HG02973 (cell line): ENCODE data around the gene GDF15.
"Not testable (repeated sequence)": the region's sequence is repeated elsewhere in the genome, so short reads cannot be mapped to it uniquely, and the experiment has no call there.

Experiments
- ATAC-seq: cut with Tn5 transposase; IDR thresholded peaks from one replicate; pipeline ENCODE4 v1.9.1; 2021; ENCODE audit warnings: moderate library complexity; ENCODE audit not compliant: unreplicated experiment

Gene GDF15

DNA sequence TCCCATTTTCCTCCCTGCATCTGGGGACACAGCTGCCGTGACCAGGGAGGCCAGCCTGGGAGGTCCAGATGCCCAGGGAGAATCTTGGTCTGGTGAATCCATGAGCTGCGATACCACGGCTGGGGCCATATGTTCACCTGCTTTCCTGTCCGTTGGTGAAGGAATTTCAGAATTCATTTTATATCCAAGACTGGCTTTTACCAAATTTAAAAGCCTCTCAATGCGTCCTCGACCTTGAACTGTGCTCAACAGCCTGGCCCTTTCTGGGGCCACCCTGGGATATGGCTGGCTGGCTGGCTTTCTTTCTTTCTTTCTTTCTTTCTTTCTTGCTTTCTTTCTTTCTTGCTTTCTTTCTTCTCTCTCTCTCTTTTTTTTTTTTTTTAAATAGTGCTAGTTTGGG lies 22.2 kb upstream of the GDF15 start:
- no peak for ATAC-seq

- not testable (repeated sequence) for ATAC-seq
Observed at GRCh38 chr19:18364277-18364825, 21.6 kb upstream of the GDF15 start.

DNA sequence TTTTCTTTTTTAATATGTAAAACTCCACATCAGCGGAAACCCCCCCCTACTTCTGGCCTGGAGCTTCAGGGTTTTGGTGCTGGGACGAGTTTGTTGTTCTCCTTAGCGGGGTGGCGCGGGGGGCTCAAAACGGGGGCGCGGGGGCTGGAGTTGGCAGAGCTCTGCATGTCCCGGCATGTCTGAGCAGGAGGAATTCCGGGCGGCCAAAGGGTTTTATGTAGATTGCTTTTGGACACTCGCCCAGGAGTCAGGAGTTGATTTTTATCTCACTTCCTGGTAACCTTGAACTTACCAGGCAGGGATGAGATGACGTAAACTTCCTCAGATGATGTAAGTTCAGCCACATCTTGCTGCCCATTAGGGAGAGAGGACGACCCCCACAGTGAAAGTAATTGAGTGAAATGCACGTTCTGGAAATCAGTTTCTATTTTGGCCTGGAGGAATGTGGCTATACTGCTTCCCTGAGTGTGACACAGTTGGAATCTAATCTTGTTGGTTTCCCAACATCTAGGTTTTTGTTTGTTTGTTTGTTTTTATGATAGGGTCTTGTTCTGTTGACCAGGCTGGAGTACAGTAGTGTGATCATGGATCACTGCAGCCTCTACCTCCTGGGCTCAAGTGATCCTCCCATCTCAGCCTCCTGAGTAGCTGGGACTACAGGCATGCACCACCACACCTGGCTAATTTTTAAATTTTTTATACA lies 21.0 kb upstream of the GDF15 start:
- no peak for ATAC-seq

- ATAC-seq = no peak
Observed at GRCh38 chr19:18366021-18366435, 19.9 kb upstream of the GDF15 start.

DNA sequence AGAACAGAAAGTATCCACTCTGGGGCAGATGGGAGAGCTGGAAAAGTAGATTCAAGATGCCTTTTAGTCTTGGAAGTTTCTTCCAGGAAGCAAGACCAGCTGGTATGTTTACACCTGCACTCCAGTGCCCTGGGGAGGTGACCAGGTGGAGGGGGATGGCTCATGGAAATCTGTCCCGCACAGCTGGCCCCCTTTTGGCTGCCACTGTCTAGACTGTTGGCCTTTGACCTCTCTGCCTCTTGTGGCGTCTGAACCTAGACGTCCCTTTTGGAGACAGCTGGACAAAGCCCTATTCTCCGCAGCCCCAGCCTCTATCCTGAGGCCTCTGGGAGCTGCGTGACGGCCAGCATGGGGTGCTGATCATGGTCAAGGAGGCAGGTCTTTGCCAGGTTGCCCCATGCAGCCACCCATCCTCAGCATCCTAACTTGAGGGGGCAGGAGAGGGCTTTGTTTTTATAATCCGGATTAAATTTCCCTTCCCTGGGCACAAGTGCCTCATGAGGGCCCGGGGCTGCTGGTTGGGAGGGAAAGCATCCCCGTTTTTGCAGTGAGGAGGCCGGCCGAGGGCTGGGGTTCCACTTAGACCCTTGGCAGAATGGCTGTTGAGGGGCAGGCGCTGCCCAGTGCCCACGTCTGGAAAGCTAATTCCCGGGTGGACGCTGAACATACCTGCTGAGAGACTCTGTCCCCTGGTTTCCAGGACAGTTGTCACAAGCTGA lies 17.3 kb upstream of the GDF15 start:
- no peak for ATAC-seq

DNA sequence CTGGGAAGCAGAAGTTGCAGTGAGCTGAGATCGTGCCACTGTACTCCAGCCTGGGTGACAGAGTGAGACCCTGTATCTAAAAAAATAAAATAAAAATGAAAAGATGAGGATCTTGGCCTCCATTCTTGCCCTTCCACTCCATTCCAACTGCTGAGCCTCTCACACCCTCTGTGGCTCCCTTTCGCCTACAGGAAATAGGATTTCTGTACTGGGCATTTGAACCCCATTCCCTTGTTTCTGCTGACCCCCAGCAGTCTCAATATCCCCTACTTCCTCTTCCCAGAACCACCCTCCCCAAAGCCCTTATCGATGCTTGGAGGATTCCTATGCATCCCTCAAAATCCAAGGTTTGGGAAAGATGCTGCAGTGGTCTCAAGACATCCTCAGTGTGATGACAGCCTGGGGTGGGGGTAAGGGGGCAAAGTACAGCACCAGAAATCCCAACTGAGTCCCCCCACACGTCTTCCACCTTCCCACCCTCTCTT lies 12.5 kb upstream of the GDF15 start:
- no peak for ATAC-seq

DNA sequence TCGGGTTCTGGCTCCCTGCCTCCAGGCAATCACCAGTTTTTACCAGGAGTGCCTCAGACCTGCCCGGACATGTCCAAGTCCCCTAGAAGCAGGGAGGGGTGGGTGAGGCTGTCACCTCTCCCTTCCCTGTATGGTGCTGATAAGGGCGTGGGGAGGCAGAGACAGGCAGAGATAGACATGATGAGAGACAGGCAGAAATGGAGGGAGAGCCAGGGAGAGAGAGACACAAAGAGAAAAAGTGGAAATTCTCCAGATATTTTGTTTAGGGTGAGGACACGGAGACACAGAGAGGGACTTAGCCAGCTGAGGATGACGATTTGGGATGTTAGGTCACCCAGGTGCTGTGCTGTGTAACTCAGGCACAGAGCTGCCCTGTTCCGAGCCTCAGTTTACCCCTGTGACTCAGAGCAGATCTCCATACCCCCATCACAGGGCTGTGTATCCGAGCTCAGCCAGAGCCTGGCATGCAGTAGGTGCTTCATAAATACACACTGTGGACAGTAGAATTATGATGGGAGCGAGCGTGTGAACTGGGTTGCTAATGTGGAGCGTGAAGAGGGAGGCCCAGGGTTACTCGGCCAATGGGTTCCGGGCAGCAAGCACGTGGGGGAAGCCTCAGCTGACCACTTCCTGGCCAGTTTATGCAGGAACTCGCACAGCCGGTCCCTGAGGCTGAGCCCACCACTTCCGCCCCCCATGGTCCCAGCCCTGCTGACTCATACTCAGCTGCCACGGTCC lies 11.9 kb upstream of the GDF15 start:
- peak; percentile 80 for ATAC-seq

DNA sequence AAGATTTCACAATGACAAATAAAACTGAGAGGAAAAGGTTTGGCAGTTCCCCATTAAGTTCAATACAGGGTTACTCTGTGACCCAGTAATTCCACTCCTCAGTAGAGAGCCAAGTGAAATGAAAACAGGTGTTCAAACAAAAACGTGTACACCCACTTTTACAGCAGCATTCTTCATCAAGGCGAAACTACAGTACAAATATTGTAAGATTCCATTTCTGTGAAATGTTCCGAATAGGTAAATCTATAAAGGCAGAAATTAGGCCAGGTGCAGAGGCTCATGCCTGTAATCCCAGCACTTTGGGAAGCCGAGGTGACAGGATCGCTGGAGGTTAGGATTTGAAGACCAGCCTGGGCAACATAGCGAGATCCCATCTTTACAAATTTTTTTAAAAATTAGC lies 8.9 kb upstream of the GDF15 start:
- ATAC-seq = no peak

- no peak for ATAC-seq
Observed at GRCh38 chr19:18379803-18380747, 5.9 kb upstream of the GDF15 start.

- no peak for ATAC-seq
Observed at GRCh38 chr19:18380843-18381242, 5.1 kb upstream of the GDF15 start.

- not testable (repeated sequence) for ATAC-seq
Observed at GRCh38 chr19:18383622-18384021, 2.3 kb upstream of the GDF15 start.

DNA sequence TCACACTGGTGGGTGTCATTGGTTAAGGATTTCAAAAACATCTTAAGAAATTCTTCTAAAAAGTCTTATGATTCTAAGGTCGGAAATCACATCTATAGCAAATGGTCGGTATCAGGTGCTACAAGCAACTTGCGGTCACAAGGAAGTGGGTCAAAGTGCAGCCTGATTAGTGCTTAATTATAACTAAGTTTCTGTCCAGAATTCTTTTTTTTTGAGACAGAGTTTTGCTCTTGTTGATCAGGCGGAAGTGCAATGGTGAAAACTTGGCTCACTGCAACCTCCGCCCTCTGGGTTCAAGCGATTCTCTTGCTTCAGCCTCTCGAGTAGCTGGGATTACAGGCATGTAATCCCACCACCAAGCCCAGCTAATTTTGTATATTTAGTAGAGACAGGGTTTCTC lies 1.2 kb upstream of the GDF15 start:
- ATAC-seq = no peak

DNA sequence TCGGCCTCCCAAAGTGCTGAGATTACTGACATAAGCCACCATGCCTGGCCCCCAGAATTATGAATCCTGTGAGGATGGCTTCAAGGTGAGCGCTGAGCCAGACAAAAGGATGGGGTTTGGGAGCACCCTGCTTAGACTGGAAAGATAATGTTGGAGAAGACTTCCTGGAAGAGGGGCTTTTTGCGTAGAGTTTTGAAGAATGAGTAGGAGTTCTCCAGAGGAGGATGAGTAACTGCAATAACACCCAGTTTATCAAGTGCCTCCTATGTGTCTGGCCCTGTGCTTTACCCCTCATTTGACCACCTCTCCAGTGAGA lies 641 bp upstream of the GDF15 start:
- ATAC-seq = no peak

DNA sequence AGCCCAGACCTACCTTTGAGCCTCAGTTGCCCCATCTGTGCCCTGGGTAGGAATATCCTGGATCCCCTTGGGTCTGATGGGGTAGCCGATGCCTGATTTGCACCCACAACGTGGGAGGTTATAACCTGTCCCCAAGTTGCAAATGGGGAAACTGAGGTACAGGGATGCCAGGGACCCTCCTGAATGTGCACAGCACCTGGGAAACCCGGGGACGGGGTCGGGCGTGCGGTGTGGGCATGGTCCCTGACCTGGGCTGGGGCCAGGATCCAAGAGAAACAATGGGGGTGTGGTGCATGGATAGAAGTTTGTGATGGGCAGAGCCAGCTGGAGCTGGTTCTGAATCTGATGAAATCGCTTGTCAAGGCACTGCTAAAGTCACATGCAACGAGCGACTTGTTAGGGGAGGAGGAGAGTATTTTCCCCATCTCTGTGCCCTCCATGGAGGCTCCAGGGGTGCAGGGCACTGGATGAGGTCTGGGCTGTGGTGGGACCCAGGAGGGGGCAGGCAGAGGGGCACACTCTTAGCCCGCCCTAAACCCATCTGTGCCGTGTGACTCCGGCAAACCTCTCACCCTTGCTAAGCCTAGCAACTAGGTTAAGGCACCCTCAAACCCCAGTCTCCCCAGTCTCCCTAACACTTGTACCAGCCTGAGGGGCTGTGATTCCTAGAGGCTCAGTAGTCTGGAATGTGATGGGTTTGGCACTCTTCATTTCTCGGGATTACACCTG lies 749 bp downstream of the GDF15 start:
- ATAC-seq = no peak

- peak; percentile 69 for ATAC-seq
Observed at GRCh38 chr19:18388100-18388959, 2.4 kb downstream of the GDF15 start.

DNA sequence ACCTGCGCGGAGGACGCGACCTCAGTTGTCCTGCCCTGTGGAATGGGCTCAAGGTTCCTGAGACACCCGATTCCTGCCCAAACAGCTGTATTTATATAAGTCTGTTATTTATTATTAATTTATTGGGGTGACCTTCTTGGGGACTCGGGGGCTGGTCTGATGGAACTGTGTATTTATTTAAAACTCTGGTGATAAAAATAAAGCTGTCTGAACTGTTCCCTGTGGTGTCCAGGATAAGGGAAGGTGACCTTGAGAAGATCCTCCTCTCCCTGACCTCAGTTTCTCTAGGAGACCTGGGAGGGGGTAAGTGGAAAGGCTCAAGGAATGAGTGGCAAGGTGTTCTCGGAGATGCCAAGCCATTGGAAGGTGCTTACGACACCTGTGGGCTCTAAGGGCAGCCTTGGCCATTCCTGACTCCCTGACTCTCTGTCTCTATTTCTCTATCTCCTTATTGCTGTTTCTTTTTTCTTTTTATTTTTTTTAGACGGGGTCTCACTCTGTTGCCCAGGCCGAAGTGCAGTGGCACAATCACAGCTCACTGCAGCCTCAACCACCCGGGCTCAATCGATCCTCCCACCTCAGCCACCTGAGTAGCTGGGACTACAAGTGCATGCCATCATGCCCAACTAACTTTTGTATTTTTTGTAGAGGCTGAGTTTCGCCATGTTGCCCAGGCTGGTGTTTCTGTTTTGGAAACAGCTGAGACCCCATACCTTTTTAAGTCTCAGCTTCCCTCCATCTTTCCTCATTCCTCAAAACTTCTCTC lies 3.2 kb downstream of the GDF15 start:
- no peak for ATAC-seq

DNA sequence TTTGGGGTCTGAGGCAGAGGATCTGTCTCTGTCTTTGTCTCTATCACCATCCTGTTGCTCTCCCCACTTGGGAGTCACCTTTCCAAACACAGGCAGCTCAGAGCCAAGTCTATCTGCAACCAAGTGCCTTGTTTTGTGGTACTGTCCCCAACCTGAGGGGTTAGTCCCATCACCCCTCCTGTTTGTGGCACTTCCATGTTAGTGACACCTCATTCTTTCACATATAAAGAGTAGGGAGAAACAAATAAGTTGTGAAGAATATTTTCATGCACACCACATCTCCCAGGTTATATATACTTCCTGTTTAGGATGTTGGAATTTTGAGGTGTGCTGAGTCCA lies 3.7 kb downstream of the GDF15 start:
- no peak for ATAC-seq
